Astrocyte (in vitro differentiated cells and primary cell): ENCODE data around the gene INTS7. TPM values are rescaled to one million over a fixed set of nuclear protein-coding genes. Genes with fewer than 3 reads are reported as not detected.

ENCODE experiments used
- DNase-seq: peaks from one replicate; pipeline ENCODE4 v3.0.0-alpha.2; 2010; ENCODE audit warnings: low read depth
- FAIRE-seq: peaks from 2 replicates; lab custom pipeline; 2011; peaks lifted over from hg19 to GRCh38; lab: Jason Lieb, UNC
- H2AFZ ChIP-seq: 2 replicates; pipeline ENCODE4 v1.6.0; 2012; ENCODE audit warnings: low read depth, low read length, inconsistent platforms
- H3K27ac ChIP-seq: 2 replicates; pipeline ENCODE4 v1.5.1; 2011; ENCODE audit warnings: low read depth, low read length, inconsistent platforms
- H3K27me3 ChIP-seq: 2 replicates; pipeline ENCODE4 v1.6.0; 2011; ENCODE audit warnings: low read length, inconsistent platforms; ENCODE audit not compliant: insufficient read depth
- H3K36me3 ChIP-seq: 2 replicates; pipeline ENCODE4 v1.5.1; 2011; ENCODE audit warnings: low read length, inconsistent platforms; ENCODE audit not compliant: insufficient read depth
- H3K4me1 ChIP-seq: 2 replicates; pipeline ENCODE4 v1.5.1; 2011; ENCODE audit warnings: low read length, inconsistent platforms; ENCODE audit not compliant: insufficient read depth
- H3K4me2 ChIP-seq: 2 replicates; pipeline ENCODE4 v1.6.0; 2012; ENCODE audit warnings: low read length, inconsistent platforms
- H3K4me3 ChIP-seq: 2 replicates; pipeline ENCODE4 v1.5.1; 2011; ENCODE audit warnings: low read depth, mild to moderate bottlenecking, low read length, inconsistent platforms; ENCODE audit not compliant: insufficient read depth
- H3K79me2 ChIP-seq: 2 replicates; pipeline ENCODE4 v1.6.0; 2012; ENCODE audit warnings: mild to moderate bottlenecking, low read length, inconsistent platforms; ENCODE audit not compliant: insufficient read depth
- H3K9ac ChIP-seq: 2 replicates; pipeline ENCODE4 v1.6.0; 2012; ENCODE audit warnings: mild to moderate bottlenecking, low read length, inconsistent platforms
- H3K9me3 ChIP-seq: 2 replicates; pipeline ENCODE4 v1.5.1; 2012; ENCODE audit warnings: low read depth, mild to moderate bottlenecking, low read length, inconsistent platforms; ENCODE audit not compliant: insufficient read depth
- H4K20me1 ChIP-seq: 2 replicates; pipeline ENCODE4 v1.6.0; 2012; ENCODE audit warnings: low read length, inconsistent platforms; ENCODE audit not compliant: insufficient read depth
- H3K27ac Mint-ChIP-seq: one replicate; pipeline ENCODE4 v1.8.0; 2021; ENCODE audit warnings: mild to moderate bottlenecking, mixed read lengths; ENCODE audit not compliant: unreplicated experiment
- H3K27me3 Mint-ChIP-seq: one replicate; pipeline ENCODE4 v1.8.0; 2021; ENCODE audit warnings: low read depth, mixed read lengths; ENCODE audit not compliant: unreplicated experiment
- H3K36me3 Mint-ChIP-seq: one replicate; pipeline ENCODE4 v1.8.0; 2021; ENCODE audit warnings: low read depth, mixed read lengths; ENCODE audit not compliant: unreplicated experiment
- H3K4me1 Mint-ChIP-seq: one replicate; pipeline ENCODE4 v1.8.0; 2021; ENCODE audit warnings: low read depth, mixed read lengths; ENCODE audit not compliant: unreplicated experiment
- H3K4me3 Mint-ChIP-seq: one replicate; pipeline ENCODE4 v1.8.0; 2021; ENCODE audit warnings: mild to moderate bottlenecking, moderate library complexity, mixed read lengths; ENCODE audit not compliant: unreplicated experiment
- H3K9me3 Mint-ChIP-seq: one replicate; pipeline ENCODE4 v1.8.0; 2021; ENCODE audit warnings: mild to moderate bottlenecking, mixed read lengths; ENCODE audit not compliant: unreplicated experiment
- EZH2 ChIP-seq: IDR thresholded peaks from 2 replicates; pipeline ENCODE4 v1.6.1; 2012; ENCODE audit warnings: mild to moderate bottlenecking, low read length, inconsistent platforms; ENCODE audit not compliant: insufficient read depth
- total RNA-seq: library from RNA; stranded (reverse); gene quantifications from 2 replicates; pipeline ENCODE4 v1.2.1, GENCODE V29; 2021
- TF ChIP-seq, protein P1 (sequence below): IDR thresholded peaks from 2 replicates; pipeline ENCODE4 v1.5.1; 2011; ENCODE audit warnings: low read depth, mild to moderate bottlenecking, inconsistent platforms, low read length, moderate library complexity; ENCODE audit not compliant: insufficient read depth

The INTS7 gene
- total RNA-seq, 1 donor from 2014 or later = 14.7 TPM

DNA sequence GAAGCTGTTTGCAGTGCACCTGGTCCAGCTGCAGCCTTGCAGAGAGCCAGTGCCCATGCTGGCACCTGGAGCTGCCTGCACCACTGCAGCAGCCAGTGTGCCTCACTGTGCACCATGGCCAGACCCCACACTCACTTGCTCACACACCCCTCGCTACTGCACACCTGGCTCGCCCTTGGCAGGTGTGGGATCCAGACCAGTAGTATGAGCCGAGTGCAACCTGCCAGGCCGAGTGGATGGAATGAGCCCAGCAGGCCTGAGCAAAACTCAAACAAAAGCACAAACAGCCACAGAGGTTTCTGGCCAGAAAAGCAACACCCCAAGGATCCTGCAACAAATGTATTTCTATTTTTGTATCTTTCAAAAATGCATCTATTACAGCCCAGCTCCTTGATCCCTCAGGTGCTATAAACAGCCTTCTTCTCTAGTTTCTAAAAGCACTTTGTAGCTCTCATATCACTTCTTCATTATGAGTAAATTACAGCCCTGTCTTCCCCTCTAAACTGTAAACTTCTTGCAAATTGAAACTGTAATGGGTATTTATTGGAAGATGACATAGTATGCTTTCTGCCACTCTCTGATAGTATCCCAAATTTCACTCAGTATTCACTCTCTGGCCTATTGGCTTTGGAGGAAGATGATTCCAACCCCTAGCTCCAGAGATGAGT is 132.6 kb downstream of the INTS7 start:
- no peaks in the 10 kb centered on the region for H3K79me2 ChIP-seq
- H3K27me3 Mint-ChIP-seq = peaks cover 2% of the 10 kb centered on the region
- FAIRE-seq = no peak
- no peaks in the 10 kb centered on the region for H3K36me3 ChIP-seq
- H3K4me3 ChIP-seq = no peak overlapping the region
- peaks cover 5% of the 10 kb centered on the region for H3K27me3 ChIP-seq
- no peak overlapping the region for H3K4me2 ChIP-seq
- no peaks in the 10 kb centered on the region for H4K20me1 ChIP-seq
- H3K27ac Mint-ChIP-seq = no peak overlapping the region
- H3K9me3 Mint-ChIP-seq = peaks cover 10% of the 10 kb centered on the region
- H3K36me3 Mint-ChIP-seq = no peaks in the 10 kb centered on the region
- TF ChIP-seq, protein P1, sequence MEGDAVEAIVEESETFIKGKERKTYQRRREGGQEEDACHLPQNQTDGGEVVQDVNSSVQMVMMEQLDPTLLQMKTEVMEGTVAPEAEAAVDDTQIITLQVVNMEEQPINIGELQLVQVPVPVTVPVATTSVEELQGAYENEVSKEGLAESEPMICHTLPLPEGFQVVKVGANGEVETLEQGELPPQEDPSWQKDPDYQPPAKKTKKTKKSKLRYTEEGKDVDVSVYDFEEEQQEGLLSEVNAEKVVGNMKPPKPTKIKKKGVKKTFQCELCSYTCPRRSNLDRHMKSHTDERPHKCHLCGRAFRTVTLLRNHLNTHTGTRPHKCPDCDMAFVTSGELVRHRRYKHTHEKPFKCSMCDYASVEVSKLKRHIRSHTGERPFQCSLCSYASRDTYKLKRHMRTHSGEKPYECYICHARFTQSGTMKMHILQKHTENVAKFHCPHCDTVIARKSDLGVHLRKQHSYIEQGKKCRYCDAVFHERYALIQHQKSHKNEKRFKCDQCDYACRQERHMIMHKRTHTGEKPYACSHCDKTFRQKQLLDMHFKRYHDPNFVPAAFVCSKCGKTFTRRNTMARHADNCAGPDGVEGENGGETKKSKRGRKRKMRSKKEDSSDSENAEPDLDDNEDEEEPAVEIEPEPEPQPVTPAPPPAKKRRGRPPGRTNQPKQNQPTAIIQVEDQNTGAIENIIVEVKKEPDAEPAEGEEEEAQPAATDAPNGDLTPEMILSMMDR = no peak
- TF ChIP-seq EZH2 = no peak
- no peak overlapping the region for H3K9ac ChIP-seq
- DNase-seq = no peak
- no peaks in the 10 kb centered on the region for H3K4me1 ChIP-seq
- H3K4me1 Mint-ChIP-seq = no peaks in the 10 kb centered on the region
- H3K27ac ChIP-seq = no peak overlapping the region
- no peaks in the 10 kb centered on the region for H3K9me3 ChIP-seq
- no peak overlapping the region for H3K4me3 Mint-ChIP-seq
- no peak overlapping the region for H2AFZ ChIP-seq

- no peaks in the 10 kb centered on the region for H3K36me3 Mint-ChIP-seq
- Histone ChIP-seq H3K36me3 (no peaks in the 10 kb centered on the region), H3K27me3 (peaks cover 5% of the 10 kb centered on the region), H3K9me3 (no peaks in the 10 kb centered on the region), H3K79me2 (no peaks in the 10 kb centered on the region), H3K4me1 (no peaks in the 10 kb centered on the region), H3K4me2 (no peak overlapping the region), H3K27ac (no peak overlapping the region), H4K20me1 (no peaks in the 10 kb centered on the region), H2AFZ (no peak overlapping the region), H3K4me3 (no peak overlapping the region), H3K9ac (no peak overlapping the region)
- peaks cover 10% of the 10 kb centered on the region for H3K9me3 Mint-ChIP-seq
- no peaks in the 10 kb centered on the region for H3K4me1 Mint-ChIP-seq
- FAIRE-seq (no peak), DNase-seq (no peak)
- H3K27ac Mint-ChIP-seq = no peak overlapping the region
- TF ChIP-seq, protein P1 = no peak
- TF ChIP-seq EZH2 = no peak
- H3K4me3 Mint-ChIP-seq = no peak overlapping the region
- peaks cover 2% of the 10 kb centered on the region for H3K27me3 Mint-ChIP-seq
Observed at GRCh38 chr1:211901945-211902344, 133.4 kb downstream of the INTS7 start.

DNA sequence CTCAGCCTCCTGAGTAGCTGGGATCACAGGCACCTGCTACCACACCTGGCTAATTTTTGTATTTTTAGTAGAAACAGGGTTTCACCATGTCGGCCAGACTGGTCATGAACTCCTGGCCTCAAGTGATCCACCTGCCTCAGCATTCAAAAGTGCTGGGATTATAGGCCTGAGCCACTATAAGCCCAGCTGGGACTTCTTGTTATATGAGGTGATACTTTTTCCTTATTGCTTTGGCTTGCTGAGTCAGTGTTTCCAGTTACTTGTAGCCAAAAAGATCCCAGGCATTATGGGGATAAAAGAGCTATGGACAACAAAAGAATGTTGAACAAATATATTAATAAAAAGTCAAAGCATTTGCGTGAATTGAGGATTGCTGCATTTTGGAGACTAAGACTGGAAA is 134.9 kb downstream of the INTS7 start:
- peaks cover 10% of the 10 kb centered on the region for H3K9me3 Mint-ChIP-seq
- H3K27me3 Mint-ChIP-seq = peaks cover 6% of the 10 kb centered on the region
- no peak for DNase-seq
- Histone ChIP-seq H3K9ac (no peak overlapping the region), H3K27me3 (peaks cover 5% of the 10 kb centered on the region), H3K4me1 (no peaks in the 10 kb centered on the region), H4K20me1 (no peaks in the 10 kb centered on the region), H3K79me2 (no peaks in the 10 kb centered on the region), H2AFZ (no peak overlapping the region), H3K4me2 (no peak overlapping the region), H3K4me3 (no peak overlapping the region), H3K27ac (no peak overlapping the region), H3K36me3 (no peaks in the 10 kb centered on the region), H3K9me3 (no peaks in the 10 kb centered on the region)
- H3K4me3 Mint-ChIP-seq = no peak overlapping the region
- no peak for FAIRE-seq
- no peak overlapping the region for H3K27ac Mint-ChIP-seq
- TF ChIP-seq, protein P1 = no peak
- no peak for TF ChIP-seq EZH2
- H3K4me1 Mint-ChIP-seq = no peaks in the 10 kb centered on the region
- H3K36me3 Mint-ChIP-seq = no peaks in the 10 kb centered on the region
